ES-I3 (cell line): ENCODE results near the gene C10orf88.

Experiments used
- H3K36me3 ChIP-seq: 2 replicates; pipeline ENCODE4 v1.6.1; 2013; ENCODE audit warnings: mild to moderate bottlenecking, low read length, control low read depth, moderate library complexity; ENCODE audit not compliant: insufficient read depth
- H3K4me1 ChIP-seq: 2 replicates; pipeline ENCODE4 v1.6.1; 2013; ENCODE audit warnings: mild to moderate bottlenecking, control low read depth, low read length; ENCODE audit not compliant: insufficient read depth
- H3K9ac ChIP-seq: 2 replicates; pipeline ENCODE4 v1.6.1; 2013; ENCODE audit warnings: low read depth, mild to moderate bottlenecking, low read length, moderate library complexity
- H3K9me3 ChIP-seq: 2 replicates; pipeline ENCODE4 v1.6.1; 2013; ENCODE audit warnings: mild to moderate bottlenecking, low read length, moderate library complexity; ENCODE audit not compliant: control insufficient read depth, insufficient read depth

Gene C10orf88

GRCh38 chr10:122953902-122954730 lies at the start of gene C10orf88:
TSS of gene C10orf88 (minus strand) at chr10:122954227. CDS start at chr10:122954178, 49 bp downstream.
- H3K9ac ChIP-seq: peak within 1 kb of the TSS; percentile 74
- H3K9me3 ChIP-seq: peaks cover 3% of the 10 kb centered on the region; the same call in 1 of the 2 replicates
- no peaks in the 10 kb centered on the region for H3K4me1 ChIP-seq
- H3K36me3 ChIP-seq: no peaks in the 10 kb centered on the region; the same call in 1 of the 2 replicates

- no peaks in the 10 kb centered on the region for H3K4me1 ChIP-seq
- H3K9ac ChIP-seq: no peak overlapping the region
- no peaks in the 10 kb centered on the region for H3K9me3 ChIP-seq
- no peaks in the 10 kb centered on the region for H3K36me3 ChIP-seq
These were observed 47.3 kb upstream of the C10orf88 start for GRCh38 chr10:123001370-123001769.

GRCh38 chr10:123000155-123000554 lies 46.1 kb upstream of the C10orf88 start:
- Histone ChIP-seq H3K36me3 (no peaks in the 10 kb centered on the region), H3K9me3 (no peaks in the 10 kb centered on the region), H3K9ac (no peak overlapping the region), H3K4me1 (no peaks in the 10 kb centered on the region)

GRCh38 chr10:122999347-122999746 lies 45.3 kb upstream of the C10orf88 start:
- H3K4me1 ChIP-seq: no peaks in the 10 kb centered on the region
- H3K9ac ChIP-seq: no peak overlapping the region
- H3K36me3 ChIP-seq: no peaks in the 10 kb centered on the region
- no peaks in the 10 kb centered on the region for H3K9me3 ChIP-seq

GRCh38 chr10:122998934-122999333 lies 44.9 kb upstream of the C10orf88 start:
- Histone ChIP-seq H3K4me1 (no peaks in the 10 kb centered on the region), H3K9me3 (no peaks in the 10 kb centered on the region), H3K36me3 (no peaks in the 10 kb centered on the region), H3K9ac (no peak overlapping the region)

GRCh38 chr10:122998360-122998917 lies 44.4 kb upstream of the C10orf88 start:
- Histone ChIP-seq H3K36me3 (no peaks in the 10 kb centered on the region), H3K9ac (no peak overlapping the region), H3K4me1 (no peaks in the 10 kb centered on the region), H3K9me3 (no peaks in the 10 kb centered on the region)

GRCh38 chr10:122997864-122998263 lies 43.8 kb upstream of the C10orf88 start:
- Histone ChIP-seq H3K36me3 (no peaks in the 10 kb centered on the region), H3K9me3 (no peaks in the 10 kb centered on the region), H3K4me1 (no peaks in the 10 kb centered on the region), H3K9ac (no peak overlapping the region)

GRCh38 chr10:122995936-122996335 lies 41.9 kb upstream of the C10orf88 start:
- no peak overlapping the region for H3K9ac ChIP-seq
- H3K36me3 ChIP-seq: no peaks in the 10 kb centered on the region
- H3K4me1 ChIP-seq: no peaks in the 10 kb centered on the region
- H3K9me3 ChIP-seq: no peaks in the 10 kb centered on the region

- H3K4me1 ChIP-seq: no peaks in the 10 kb centered on the region
- H3K36me3 ChIP-seq: no peaks in the 10 kb centered on the region
- H3K9me3 ChIP-seq: no peaks in the 10 kb centered on the region
- H3K9ac ChIP-seq: no peak overlapping the region
These were observed 39.8 kb upstream of the C10orf88 start for GRCh38 chr10:122993797-122994336.

- no peaks in the 10 kb centered on the region for H3K9me3 ChIP-seq
- no peaks in the 10 kb centered on the region for H3K4me1 ChIP-seq
- H3K36me3 ChIP-seq: no peaks in the 10 kb centered on the region
- no peak overlapping the region for H3K9ac ChIP-seq
These were observed 38.1 kb upstream of the C10orf88 start for GRCh38 chr10:122992031-122992585.

- no peaks in the 10 kb centered on the region for H3K36me3 ChIP-seq
- no peak overlapping the region for H3K9ac ChIP-seq
- H3K4me1 ChIP-seq: no peaks in the 10 kb centered on the region
- no peaks in the 10 kb centered on the region for H3K9me3 ChIP-seq
These were observed 36.3 kb upstream of the C10orf88 start for GRCh38 chr10:122990278-122990677.

GRCh38 chr10:122988501-122988900 lies 34.5 kb upstream of the C10orf88 start:
- Histone ChIP-seq H3K4me1 (no peaks in the 10 kb centered on the region), H3K36me3 (no peaks in the 10 kb centered on the region), H3K9me3 (no peaks in the 10 kb centered on the region), H3K9ac (no peak overlapping the region)

- Histone ChIP-seq H3K9me3 (no peaks in the 10 kb centered on the region), H3K36me3 (no peaks in the 10 kb centered on the region), H3K9ac (no peak overlapping the region), H3K4me1 (0 out of 2 replicates have a peak, but pooled peaks cover under 1% of the 10 kb centered on the region)
These were observed 32.3 kb upstream of the C10orf88 start for GRCh38 chr10:122986335-122986734.

- Histone ChIP-seq H3K36me3 (no peaks in the 10 kb centered on the region), H3K4me1 (0 out of 2 replicates have a peak, but pooled peaks cover 2% of the 10 kb centered on the region), H3K9me3 (no peaks in the 10 kb centered on the region), H3K9ac (no peak overlapping the region)
These were observed 30.7 kb upstream of the C10orf88 start for GRCh38 chr10:122984708-122985107.
